MM.1S (cell line): ENCODE data around the gene POU3F3.

Experiments used
- DNase-seq: peaks from one replicate; pipeline ENCODE4 v3.0.0-alpha.2; 2015
- H2AFZ ChIP-seq: fragments of 300-600 bp; sonication (generic); 2 replicates; pipeline ENCODE4 v1.6.0; 2016; ENCODE audit warnings: antibody characterized with exemption, low read length
- H3F3A ChIP-seq: fragments of 300-600 bp; sonication (generic); 2 replicates; pipeline ENCODE4 v1.6.1; 2016; ENCODE audit warnings: mild to moderate bottlenecking, antibody characterized with exemption, low read length, moderate library complexity, mixed read lengths; ENCODE audit not compliant: insufficient read depth
- H3K27ac ChIP-seq: fragments of 300-600 bp; sonication (generic); 2 replicates; pipeline ENCODE4 v1.5.1; 2016; ENCODE audit warnings: mild to moderate bottlenecking, low read length
- H3K27me3 ChIP-seq: fragments of 300-600 bp; sonication (generic); replicated peaks from 2 replicates; pipeline ENCODE4 v1.6.0; 2016; ENCODE audit warnings: low read length; ENCODE audit not compliant: insufficient read depth
- H3K36me3 ChIP-seq: fragments of 300-600 bp; sonication (generic); replicated peaks from 2 replicates; pipeline ENCODE4 v1.6.1; 2016; ENCODE audit warnings: mild to moderate bottlenecking, low read length, mixed read lengths; ENCODE audit not compliant: insufficient read depth
- H3K4me1 ChIP-seq: fragments of 300-600 bp; sonication (generic); 2 replicates; pipeline ENCODE4 v1.6.1; 2016; ENCODE audit warnings: low read length, mixed read lengths
- H3K4me2 ChIP-seq: fragments of 300-600 bp; sonication (generic); 2 replicates; pipeline ENCODE4 v1.6.0; 2016; ENCODE audit warnings: low read depth, low read length
- H3K4me3 ChIP-seq: fragments of 300-600 bp; sonication (generic); 2 replicates; pipeline ENCODE4 v1.5.1; 2016; ENCODE audit warnings: low read length, mixed read lengths
- H3K79me2 ChIP-seq: fragments of 300-600 bp; sonication (generic); 2 replicates; pipeline ENCODE4 v1.6.1; 2016; ENCODE audit warnings: mixed run types, low read length, mixed read lengths
- H3K9ac ChIP-seq: fragments of 300-600 bp; sonication (generic); 2 replicates; pipeline ENCODE4 v1.6.1; 2016; ENCODE audit warnings: low read length, mixed read lengths
- H3K9me2 ChIP-seq: fragments of 300-600 bp; sonication (generic); replicated peaks from 2 replicates; pipeline ENCODE4 v1.6.1; 2016; ENCODE audit warnings: mild to moderate bottlenecking, low read length, mixed read lengths; ENCODE audit not compliant: insufficient read depth
- H3K9me3 ChIP-seq: fragments of 300-600 bp; sonication (generic); replicated peaks from 2 replicates; pipeline ENCODE4 v1.6.1; 2016; ENCODE audit warnings: mild to moderate bottlenecking, low read length, mixed read lengths; ENCODE audit not compliant: insufficient read depth
- H4K20me1 ChIP-seq: fragments of 300-600 bp; sonication (generic); 2 replicates; pipeline ENCODE4 v1.6.1; 2016; ENCODE audit warnings: mild to moderate bottlenecking, low read length, moderate library complexity, mixed read lengths; ENCODE audit not compliant: insufficient read depth
- CTCF ChIP-seq: fragments of 300-600 bp; sonication (generic); IDR thresholded peaks from 2 replicates; pipeline ENCODE4 v1.5.1; 2016; ENCODE audit warnings: antibody characterized with exemption, low read length, mixed read lengths
- EZH2 ChIP-seq: fragments of 300-600 bp; sonication (generic); optimal IDR thresholded peaks from 2 replicates; pipeline ENCODE3; 2017; ENCODE audit warnings: low read depth, mild to moderate bottlenecking, antibody characterized with exemption, low read length, mixed read lengths
- EZH2phosphoT487 ChIP-seq: fragments of 300-600 bp; sonication (generic); IDR thresholded peaks from 2 replicates; pipeline ENCODE4 v1.6.1; 2018; ENCODE audit warnings: antibody characterized with exemption, low read length

Gene POU3F3

GRCh38 chr2:104872866-104873688, 19.2 kb downstream of the POU3F3 start:
- DNase-seq, result peak; percentile 85
- H3F3A ChIP-seq, result no peaks in the 10 kb centered on the region
- peak overlapping the region; percentile 92 for H2AFZ ChIP-seq
- H4K20me1 ChIP-seq, result no peaks in the 10 kb centered on the region
- no peaks in the 10 kb centered on the region for H3K79me2 ChIP-seq
- H3K27ac ChIP-seq, result no peak overlapping the region
- H3K9me3 ChIP-seq, result no peaks in the 10 kb centered on the region
- H3K4me3 ChIP-seq, result peak overlapping the region; percentile 71
- H3K4me1 ChIP-seq, result no peaks in the 10 kb centered on the region
- peaks cover 15% of the 10 kb centered on the region for H3K27me3 ChIP-seq
- peak overlapping the region; percentile 40; the same call in 1 of the 2 replicates for H3K9ac ChIP-seq
- H3K36me3 ChIP-seq, result no peaks in the 10 kb centered on the region
- H3K9me2 ChIP-seq, result no peaks in the 10 kb centered on the region
- peak overlapping the region; percentile 81 for H3K4me2 ChIP-seq
- peak; percentile 75 for TF ChIP-seq CTCF
- no peak for TF ChIP-seq EZH2phosphoT487
- no peak for TF ChIP-seq EZH2

GRCh38 chr2:104873689-104874054, 19.8 kb downstream of the POU3F3 start:
- DNase-seq, result no peak
- H3K4me2 ChIP-seq, result peak overlapping the region; percentile 81; the same call in 1 of the 2 replicates
- H3K27ac ChIP-seq, result no peak overlapping the region
- H4K20me1 ChIP-seq, result no peaks in the 10 kb centered on the region
- TF ChIP-seq CTCF (no peak), EZH2phosphoT487 (no peak), EZH2 (no peak)
- H3F3A ChIP-seq, result no peaks in the 10 kb centered on the region
- no peaks in the 10 kb centered on the region for H3K9me3 ChIP-seq
- H3K27me3 ChIP-seq, result peaks cover 15% of the 10 kb centered on the region
- H3K9ac ChIP-seq, result no peak overlapping the region
- H3K9me2 ChIP-seq, result no peaks in the 10 kb centered on the region
- no peak overlapping the region; the same call in 1 of the 2 replicates for H3K4me3 ChIP-seq
- H2AFZ ChIP-seq, result peak overlapping the region; percentile 92
- H3K36me3 ChIP-seq, result no peaks in the 10 kb centered on the region
- no peaks in the 10 kb centered on the region for H3K79me2 ChIP-seq
- no peaks in the 10 kb centered on the region for H3K4me1 ChIP-seq

GRCh38 chr2:104874230-104874629, 20.3 kb downstream of the POU3F3 start:
- DNase-seq, result no peak
- Histone ChIP-seq H3K27ac (no peak overlapping the region), H3K9ac (no peak overlapping the region), H3K9me2 (no peaks in the 10 kb centered on the region), H3K4me3 (no peak overlapping the region), H3K79me2 (no peaks in the 10 kb centered on the region), H3K27me3 (peaks cover 15% of the 10 kb centered on the region), H4K20me1 (no peaks in the 10 kb centered on the region), H3F3A (no peaks in the 10 kb centered on the region), H2AFZ (no peak overlapping the region), H3K36me3 (no peaks in the 10 kb centered on the region), H3K9me3 (no peaks in the 10 kb centered on the region), H3K4me2 (no peak overlapping the region), H3K4me1 (no peaks in the 10 kb centered on the region)
- no peak for TF ChIP-seq EZH2phosphoT487
- no peak for TF ChIP-seq EZH2
- TF ChIP-seq CTCF, result no peak
